RWPE1 (cell line): ENCODE data around the gene LYZ.

Source experiments
- CTCF ChIA-PET: fragments of 350-600 bp; sonication (Branson Sonifier 250); formaldehyde crosslinking; extraction: SDS; loops from one replicate; lab custom pipeline; 2021; lab: Yijun Ruan, JAX
- POLR2A ChIA-PET: fragments of 400-600 bp; formaldehyde crosslinking; extraction: SDS; loops from one replicate; lab custom pipeline; 2020; ENCODE audit warnings: antibody characterized with exemption; ENCODE audit not compliant: low non-redundant PET; lab: Yijun Ruan, JAX
- DNase-seq: peaks from one replicate; pipeline ENCODE4 v3.0.0; 2012; ENCODE audit warnings: low spot score
- H3K27ac ChIP-seq: fragments of 450-650 bp; 2 replicates; pipeline ENCODE4 v1.5.1; 2017
- CTCF ChIP-seq: fragments of 450-650 bp; conservative IDR thresholded peaks from 2 replicates; pipeline ENCODE4 v1.5.1; 2017; ENCODE audit warnings: low read depth, mild to moderate bottlenecking

LYZ gene

GRCh38 chr12:69338936-69339335, 9.2 kb upstream of the LYZ start:
- ChIA-PET POLR2A (no interaction called here), CTCF (no interaction called here)
- no peak overlapping the region for H3K27ac ChIP-seq
- no peak for DNase-seq
- TF ChIP-seq CTCF, result no peak

GRCh38 chr12:69339999-69340398, 8.2 kb upstream of the LYZ start:
- POLR2A ChIA-PET, result no interaction called here
- CTCF ChIA-PET, result no interaction called here

GRCh38 chr12:69341328-69341727, 6.9 kb upstream of the LYZ start:
- TF ChIP-seq CTCF, result no peak
- CTCF ChIA-PET, result no interaction called here
- no peak overlapping the region for H3K27ac ChIP-seq
- no peak for DNase-seq
- POLR2A ChIA-PET, result no interaction called here

More at GRCh38 chr12:69339999-69340398, 8.2 kb upstream of the LYZ start:
- no peak overlapping the region for H3K27ac ChIP-seq
- DNase-seq, result no peak
- no peak for TF ChIP-seq CTCF

GRCh38 chr12:69342421-69342820, 5.8 kb upstream of the LYZ start:
- TF ChIP-seq CTCF, result no peak

GRCh38 chr12:69343357-69343756, 4.8 kb upstream of the LYZ start:
- no peak for TF ChIP-seq CTCF
- no peak overlapping the region for H3K27ac ChIP-seq
- ChIA-PET POLR2A (no interaction called here), CTCF (no interaction called here)
- no peak for DNase-seq

More at GRCh38 chr12:69342421-69342820, 5.8 kb upstream of the LYZ start:
- ChIA-PET CTCF (interaction anchor here (0.6 kb wide), 1 partner anchor 209 kb away, joined by 5 read pairs; no protein-coding TSS in a partner anchor), POLR2A (no interaction called here)
- no peak overlapping the region for H3K27ac ChIP-seq
- no peak for DNase-seq

GRCh38 chr12:69343885-69344612, 4.1 kb upstream of the LYZ start:
- POLR2A ChIA-PET, result no interaction called here
- H3K27ac ChIP-seq, result no peak overlapping the region
- no peak for DNase-seq
- CTCF ChIA-PET, result interaction anchor here (0.6 to 1.1 kb wide), 2 partner anchors 11 to 19 kb away, joined by 3 read pairs; no protein-coding TSS in a partner anchor
- no peak for TF ChIP-seq CTCF
